Fibroblast of skin of scalp (primary cell): Measurements from ENCODE around the gene FGF14.

ENCODE experiments used
- DNase-seq: peaks from one replicate; pipeline ENCODE4 v3.0.0-alpha.2; 2013

Gene FGF14

DNA sequence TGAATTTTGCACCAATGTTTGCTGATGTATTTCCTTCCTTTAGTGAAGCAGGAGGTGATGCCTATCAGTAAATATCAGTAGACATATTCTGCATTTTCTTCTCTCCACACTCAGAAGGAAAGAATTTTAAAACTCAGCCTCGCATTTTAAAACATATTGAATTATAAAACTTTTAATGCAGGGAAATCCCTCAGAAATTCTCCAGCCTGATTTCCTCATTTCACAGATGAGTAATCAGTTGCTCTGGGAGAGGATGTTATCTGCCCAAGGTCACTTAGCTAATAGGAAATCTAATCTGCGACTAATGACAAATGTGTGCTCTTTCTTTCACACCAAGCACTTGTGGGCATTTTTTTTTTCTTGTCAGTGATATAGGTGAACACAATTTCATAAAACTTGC is 628.8 kb downstream of the FGF14 start:
- DNase-seq = no peak

- no peak for DNase-seq
Observed at GRCh38 chr13:101767131-101767530, 634.7 kb downstream of the FGF14 start.

DNA sequence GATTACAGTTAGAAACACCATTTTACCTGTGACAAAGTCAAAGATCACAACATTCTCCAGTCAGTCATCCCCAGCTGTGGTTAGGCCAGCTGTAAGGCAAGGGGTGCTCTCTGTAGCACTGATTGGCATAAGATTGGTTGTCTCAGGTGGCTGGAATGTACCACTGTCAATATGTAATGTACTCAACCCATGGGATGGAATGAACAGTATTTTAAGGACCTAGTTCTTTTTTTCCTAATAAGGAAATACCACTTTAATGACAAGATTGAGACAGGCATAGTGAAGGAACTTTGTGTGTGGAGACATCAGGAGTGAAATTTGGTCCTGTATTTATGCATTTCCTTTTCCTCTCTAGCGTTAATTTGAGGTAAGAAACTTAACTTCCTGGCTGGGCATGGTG is 638.7 kb downstream of the FGF14 start:
- DNase-seq = peak; percentile 13

DNA sequence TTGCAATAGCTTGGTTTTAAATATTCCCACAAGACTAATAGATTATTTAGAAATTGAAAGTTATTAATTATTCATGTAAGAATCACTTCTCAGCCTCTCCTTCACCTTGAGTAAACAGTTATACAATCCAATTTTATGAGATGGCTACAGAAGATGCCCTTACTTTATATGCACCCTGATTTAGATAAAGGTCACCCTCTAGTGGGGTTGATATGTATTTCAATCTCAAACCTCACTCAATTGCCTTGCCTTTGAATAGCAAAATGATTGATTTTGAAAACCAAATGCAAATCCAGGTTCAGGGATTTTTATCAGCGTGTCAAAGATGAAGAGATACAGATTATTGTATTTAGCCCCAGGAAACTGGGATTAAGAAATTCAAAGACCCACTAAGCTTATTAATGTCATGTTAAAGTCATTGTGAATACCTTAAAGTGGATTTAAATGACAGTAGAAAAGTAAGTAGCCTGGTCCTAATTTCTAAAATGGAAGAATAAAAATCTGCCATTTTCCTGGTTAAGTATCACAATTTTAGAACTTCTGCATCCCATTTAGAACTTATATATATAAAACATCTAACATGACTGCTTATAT is 644.3 kb downstream of the FGF14 start:
- DNase-seq = peak; percentile 46

GRCh38 chr13:101755228-101755887 is 646.5 kb downstream of the FGF14 start:
- no peak for DNase-seq

DNA sequence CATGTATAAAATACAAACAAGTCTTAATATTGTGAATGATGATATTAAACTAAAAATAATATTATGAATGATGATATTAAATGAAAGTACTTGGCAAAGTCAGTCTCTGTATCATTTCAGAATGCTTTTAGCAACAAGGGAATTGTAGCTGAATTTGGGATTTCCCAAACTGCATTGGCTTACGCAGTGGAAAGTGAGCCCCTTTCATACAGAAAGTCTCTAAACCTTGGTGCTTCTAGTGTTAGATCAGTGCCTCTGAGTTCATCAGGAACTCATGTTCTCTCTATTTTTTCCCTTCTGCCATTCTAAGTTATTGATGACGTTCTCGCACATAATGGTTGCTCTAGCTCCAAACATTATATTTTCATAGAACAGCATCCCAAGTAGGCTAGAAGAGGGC is 649.4 kb downstream of the FGF14 start:
- no peak for DNase-seq

DNA sequence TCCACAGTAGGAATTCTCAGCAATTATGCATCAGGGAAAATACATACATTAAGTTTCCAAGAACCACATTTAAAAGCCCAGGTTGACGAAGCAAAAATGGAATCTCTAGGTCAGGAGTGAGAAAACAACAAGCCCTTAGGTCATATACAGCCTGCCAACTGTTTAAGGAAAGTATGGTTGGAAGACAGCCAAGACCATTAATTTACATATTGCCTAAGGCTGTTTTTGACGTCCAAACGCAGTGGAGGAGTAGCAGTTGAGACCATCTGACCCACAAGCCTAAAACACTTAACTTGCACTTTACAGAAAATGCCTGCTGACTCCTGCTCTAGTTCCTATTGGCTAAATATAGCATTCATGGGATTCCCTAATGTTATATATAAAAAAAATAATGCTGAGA is 650.4 kb downstream of the FGF14 start:
- DNase-seq = peak; percentile 33

- no peak for DNase-seq
Observed at GRCh38 chr13:101749584-101749983, 652.3 kb downstream of the FGF14 start.

GRCh38 chr13:101747039-101747438 is 654.8 kb downstream of the FGF14 start:
- no peak for DNase-seq

DNA sequence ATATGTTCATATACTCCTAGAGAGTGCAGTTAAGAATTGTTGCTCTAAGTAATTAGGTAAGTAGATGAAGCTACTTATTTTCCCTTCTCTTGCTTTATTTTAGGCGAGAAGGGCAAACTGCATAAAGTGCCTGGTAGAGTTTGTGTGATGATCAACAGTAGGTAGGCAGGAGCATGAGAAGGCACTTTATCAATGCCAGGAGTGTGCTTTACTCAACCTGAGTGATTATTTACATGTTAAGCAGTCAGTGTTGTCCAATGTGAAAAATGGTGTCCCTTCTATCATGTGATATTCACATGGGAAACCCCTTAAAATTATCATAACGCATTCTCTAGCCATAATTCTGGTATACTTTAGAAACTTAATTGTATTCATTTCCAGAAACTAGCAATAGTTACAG is 655.3 kb downstream of the FGF14 start:
- no peak for DNase-seq

GRCh38 chr13:101739382-101740178 is 662.3 kb downstream of the FGF14 start:
- DNase-seq = no peak

DNA sequence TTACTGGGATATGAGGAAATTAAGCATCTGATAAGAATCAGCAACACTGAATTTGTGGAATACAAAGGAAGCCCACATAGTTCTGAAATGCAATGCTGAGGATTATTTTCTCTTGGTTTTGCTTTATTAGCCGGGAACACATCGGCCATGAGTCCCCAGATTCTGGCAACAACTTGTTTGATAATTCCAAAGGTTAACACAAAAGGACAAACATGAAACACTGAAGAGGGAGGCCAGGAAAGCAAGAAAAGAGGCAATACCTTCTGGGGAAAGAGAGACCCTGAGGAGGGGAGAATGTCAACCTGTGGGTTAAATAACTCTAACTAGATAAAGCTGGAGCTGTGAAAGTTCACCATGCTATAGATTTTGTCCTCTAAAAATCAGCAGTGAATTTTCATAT is 663.5 kb downstream of the FGF14 start:
- no peak for DNase-seq

DNA sequence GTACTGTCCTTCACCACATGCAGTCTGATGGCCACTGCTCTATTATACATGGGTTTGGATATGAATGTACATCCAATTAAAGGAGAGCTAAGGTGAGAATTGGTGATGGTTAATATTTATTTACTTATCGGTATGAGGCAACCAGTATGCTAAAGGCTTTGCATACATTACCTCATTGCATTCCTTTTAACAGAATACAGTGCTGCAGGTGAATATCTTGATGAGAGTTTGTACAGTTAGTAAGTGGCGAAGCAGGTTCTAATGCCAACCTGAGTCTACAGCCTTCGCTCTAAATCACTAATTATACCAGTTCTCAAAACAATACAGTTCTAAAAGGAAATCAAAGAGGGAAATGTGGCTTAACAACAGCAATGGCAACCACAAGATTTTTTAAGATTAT is 665.3 kb downstream of the FGF14 start:
- DNase-seq = no peak

- DNase-seq = no peak
Observed at GRCh38 chr13:101730420-101731000, 671.3 kb downstream of the FGF14 start.

GRCh38 chr13:101728615-101729014 is 673.2 kb downstream of the FGF14 start:
- DNase-seq = no peak

- DNase-seq = no peak
Observed at GRCh38 chr13:101728021-101728420, 673.8 kb downstream of the FGF14 start.

GRCh38 chr13:101727118-101727517 is 674.7 kb downstream of the FGF14 start:
- no peak for DNase-seq

DNA sequence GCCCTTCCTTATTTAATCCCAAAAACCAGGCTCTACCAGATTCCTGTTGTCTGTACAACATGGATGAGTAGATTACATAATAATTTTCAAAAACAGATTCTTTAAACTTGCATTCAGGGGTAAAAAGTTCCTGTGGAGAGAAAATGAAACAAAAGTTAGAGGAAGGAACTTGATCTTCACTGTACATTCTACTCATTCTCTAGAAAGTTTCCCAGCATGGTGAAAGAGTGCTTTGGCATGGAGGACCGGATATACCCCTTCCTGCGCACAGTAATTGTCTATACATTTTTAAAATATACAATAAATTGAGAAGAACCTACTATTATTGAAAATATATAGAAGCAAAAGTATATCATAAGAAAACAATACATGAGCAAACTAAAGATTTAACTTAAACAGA is 675.2 kb downstream of the FGF14 start:
- no peak for DNase-seq

DNA sequence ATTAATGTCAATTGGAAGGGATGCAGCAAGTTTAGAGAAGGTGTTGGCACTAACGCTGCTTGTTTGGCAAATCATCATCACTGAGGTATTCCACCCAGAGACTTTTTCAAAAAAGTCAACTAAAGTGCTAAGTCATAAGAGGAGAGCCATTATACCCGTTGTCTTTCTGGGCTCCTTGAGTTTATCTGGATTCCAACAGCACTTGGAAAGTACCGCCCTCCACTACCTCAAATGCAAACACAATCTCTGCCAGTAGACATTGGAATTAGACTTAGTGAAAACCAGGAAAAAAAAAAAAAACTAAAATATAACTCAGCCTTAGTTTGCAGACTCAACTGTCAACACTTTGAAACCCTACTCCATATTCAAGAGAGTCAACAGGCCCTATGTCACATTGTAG is 683.4 kb downstream of the FGF14 start:
- no peak for DNase-seq

GRCh38 chr13:101717353-101717752 is 684.5 kb downstream of the FGF14 start:
- no peak for DNase-seq

DNA sequence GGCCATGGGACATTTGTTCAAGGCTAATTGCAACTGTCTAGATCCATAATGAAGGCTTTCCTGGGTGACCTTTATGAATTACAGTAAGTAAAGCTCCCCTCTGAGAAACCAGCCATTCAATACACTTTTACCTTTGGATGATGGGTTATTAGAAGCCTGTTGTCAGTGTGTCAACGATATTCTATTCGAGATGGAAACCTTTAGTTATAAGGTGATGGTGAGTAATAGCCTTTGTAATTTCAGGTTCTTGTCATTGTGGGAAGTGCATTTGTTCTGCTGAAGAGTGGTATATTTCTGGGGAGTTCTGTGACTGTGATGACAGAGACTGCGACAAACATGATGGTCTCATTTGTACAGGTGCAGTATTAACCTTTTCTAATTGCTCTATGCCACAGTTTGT is 687.7 kb downstream of the FGF14 start:
- no peak for DNase-seq

DNA sequence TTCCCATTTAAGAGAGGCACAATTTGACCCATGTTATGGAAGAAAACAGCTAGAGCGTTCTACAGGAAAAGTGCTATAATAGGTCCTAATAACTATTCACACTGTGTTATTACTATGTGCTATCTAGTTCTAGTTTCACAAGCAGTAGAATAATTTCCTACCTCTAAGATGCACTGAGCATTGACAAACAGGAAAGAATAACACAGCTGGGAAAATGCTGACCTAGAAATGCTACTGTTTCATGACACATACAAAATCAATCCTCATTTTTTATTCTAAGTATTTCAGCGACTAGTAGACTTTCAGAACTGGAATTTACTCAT is 689.9 kb downstream of the FGF14 start:
- DNase-seq = no peak

- DNase-seq = no peak
Observed at GRCh38 chr13:101711307-101712025, 690.4 kb downstream of the FGF14 start.
